Keratinocyte (primary cell): ENCODE data around the gene PRUNE1.

ENCODE experiments used
- EZH2 ChIP-seq: IDR thresholded peaks from one replicate; pipeline ENCODE4 v1.6.1; 2012; ENCODE audit warnings: inconsistent platforms, mild to moderate bottlenecking, low read length, moderate library complexity
- TF ChIP-seq, protein P1 (sequence below), 3 experiments: IDR thresholded peaks in 1 of 3; conservative IDR thresholded peaks in 1 of 3; optimal IDR thresholded peaks in 1 of 3; 2 replicates in 2 of 3; 3 replicates in 1 of 3; pipeline versions ENCODE3 to v1.5.1; 2011; ENCODE audit warnings: low read length in 3 of 3, mild to moderate bottlenecking in 3 of 3, moderate library complexity in 2 of 3, control low read depth in 1 of 3, inconsistent platforms in 1 of 3; ENCODE audit not compliant: insufficient read depth in 2 of 3; ENCODE audit errors: extremely low read depth in 1 of 3

DNA sequence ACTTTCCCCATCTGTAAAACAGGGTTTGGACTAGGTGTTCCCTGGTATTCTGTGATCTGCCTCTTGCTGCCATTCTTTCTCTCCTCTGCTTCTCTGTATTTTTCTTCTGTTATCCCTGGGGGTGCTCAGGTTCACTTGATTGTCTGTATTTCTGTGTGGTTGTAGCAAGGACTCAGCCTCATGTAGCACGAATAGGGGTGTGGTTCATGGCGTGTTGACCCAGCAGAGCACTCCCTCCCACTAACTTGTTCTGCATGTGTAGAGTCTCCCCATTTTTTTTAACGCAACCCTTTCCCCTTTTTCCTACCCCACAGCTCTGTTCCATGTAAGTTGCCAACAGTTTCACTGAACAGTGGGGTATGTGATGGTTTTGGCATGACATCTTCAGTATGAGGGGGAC is 26.9 kb downstream of the PRUNE1 start:
- TF ChIP-seq, protein P1, sequence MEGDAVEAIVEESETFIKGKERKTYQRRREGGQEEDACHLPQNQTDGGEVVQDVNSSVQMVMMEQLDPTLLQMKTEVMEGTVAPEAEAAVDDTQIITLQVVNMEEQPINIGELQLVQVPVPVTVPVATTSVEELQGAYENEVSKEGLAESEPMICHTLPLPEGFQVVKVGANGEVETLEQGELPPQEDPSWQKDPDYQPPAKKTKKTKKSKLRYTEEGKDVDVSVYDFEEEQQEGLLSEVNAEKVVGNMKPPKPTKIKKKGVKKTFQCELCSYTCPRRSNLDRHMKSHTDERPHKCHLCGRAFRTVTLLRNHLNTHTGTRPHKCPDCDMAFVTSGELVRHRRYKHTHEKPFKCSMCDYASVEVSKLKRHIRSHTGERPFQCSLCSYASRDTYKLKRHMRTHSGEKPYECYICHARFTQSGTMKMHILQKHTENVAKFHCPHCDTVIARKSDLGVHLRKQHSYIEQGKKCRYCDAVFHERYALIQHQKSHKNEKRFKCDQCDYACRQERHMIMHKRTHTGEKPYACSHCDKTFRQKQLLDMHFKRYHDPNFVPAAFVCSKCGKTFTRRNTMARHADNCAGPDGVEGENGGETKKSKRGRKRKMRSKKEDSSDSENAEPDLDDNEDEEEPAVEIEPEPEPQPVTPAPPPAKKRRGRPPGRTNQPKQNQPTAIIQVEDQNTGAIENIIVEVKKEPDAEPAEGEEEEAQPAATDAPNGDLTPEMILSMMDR (optimal IDR thresholded peaks at IDR 0.05 in 1 of 3, IDR thresholded peaks at IDR 0.05 in 1 of 3, conservative IDR thresholded peaks at IDR 0.05 in 1 of 3; ENCODE audit: extremely low read depth in 1 of 3, insufficient read depth in 2 of 3, low read length in 3 of 3), result no peak
- TF ChIP-seq EZH2, result no peak
